Measurements from ENCODE around the gene DOK7. TPM values are rescaled to one million over a fixed set of nuclear protein-coding genes. Genes with fewer than 3 reads are reported as not detected.

Gene DOK7
- total and polyA plus RNA-seq, 4 donors = 0.13 to 0.84 (median 0.46) TPM

DNA sequence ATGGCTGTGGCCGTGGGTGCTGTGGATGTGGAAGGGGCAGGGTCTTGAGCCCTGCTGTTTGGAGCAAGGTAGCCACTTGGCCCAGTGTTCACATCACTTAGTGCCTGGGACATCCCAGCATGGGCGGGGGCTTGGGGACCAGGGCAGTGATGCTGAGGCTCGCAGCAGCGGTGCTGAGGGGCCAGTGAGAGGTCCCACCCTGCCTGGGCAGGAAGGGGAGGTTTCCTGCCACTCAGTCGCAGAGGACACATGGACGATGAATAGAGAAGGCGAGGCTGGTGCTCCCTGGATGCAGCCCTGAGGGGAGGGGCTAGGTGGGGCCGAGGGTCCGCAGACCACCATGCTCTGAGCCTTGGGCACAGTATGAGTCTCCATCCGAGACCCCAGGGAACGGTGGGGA is 25.7 kb downstream of the DOK7 start:
- no peak for DNase-seq (ENCODE audit: low spot score)
- no peaks in the 10 kb centered on the region for H3K4me1 ChIP-seq (ENCODE audit: control insufficient read depth in 4 of 4, insufficient read depth in 4 of 4, low read length in 3 of 4)
- H3K36me3 ChIP-seq (ENCODE audit: control insufficient read depth in 4 of 4, insufficient read depth in 3 of 4, low read depth in 1 of 4, low read length in 3 of 4) = no peaks in the 10 kb centered on the region
- H3K9ac ChIP-seq (ENCODE audit: low read depth in 1 of 2, low read length in 2 of 2) = no peak overlapping the region
- no peak overlapping the region for H3K4me3 ChIP-seq (ENCODE audit: low read depth in 1 of 3, low read length in 3 of 3)
- no peaks in the 10 kb centered on the region for H3K27me3 ChIP-seq (ENCODE audit: control insufficient read depth in 4 of 4, insufficient read depth in 4 of 4, low read length in 3 of 4)
- H3K9me3 ChIP-seq (ENCODE audit: control insufficient read depth in 4 of 4, low read length in 3 of 4) = no peaks in the 10 kb centered on the region
- WGBS = 64% methylated on average over 11 of the region's 11 CpGs
- no peak overlapping the region for H3K27ac ChIP-seq (ENCODE audit: low read depth in 1 of 2, low read length in 2 of 2)
- TF ChIP-seq NR2F2 (IDR thresholded peaks at IDR 0.05) (no peak), SP1 (IDR thresholded peaks at IDR 0.05) (no peak), FOXA2 (IDR thresholded peaks at IDR 0.05) (no peak), FOXA1 (IDR thresholded peaks at IDR 0.05) (no peak), EGR1 (IDR thresholded peaks at IDR 0.05; ENCODE audit: low read depth in 2 of 2) (no peak), TAF1 (conservative IDR thresholded peaks at IDR 0.05) (no peak), HNF4G (IDR thresholded peaks at IDR 0.05) (no peak), JUND (IDR thresholded peaks at IDR 0.05) (no peak), GABPA (IDR thresholded peaks at IDR 0.05 in 1 of 2, conservative IDR thresholded peaks at IDR 0.05 in 1 of 2) (no peak), RXRA (IDR thresholded peaks at IDR 0.05) (no peak), RAD21 (IDR thresholded peaks at IDR 0.05) (no peak), YY1 (IDR thresholded peaks at IDR 0.05) (no peak), HNF4A (conservative IDR thresholded peaks at IDR 0.05) (no peak)
- TF ChIP-seq, protein P1, sequence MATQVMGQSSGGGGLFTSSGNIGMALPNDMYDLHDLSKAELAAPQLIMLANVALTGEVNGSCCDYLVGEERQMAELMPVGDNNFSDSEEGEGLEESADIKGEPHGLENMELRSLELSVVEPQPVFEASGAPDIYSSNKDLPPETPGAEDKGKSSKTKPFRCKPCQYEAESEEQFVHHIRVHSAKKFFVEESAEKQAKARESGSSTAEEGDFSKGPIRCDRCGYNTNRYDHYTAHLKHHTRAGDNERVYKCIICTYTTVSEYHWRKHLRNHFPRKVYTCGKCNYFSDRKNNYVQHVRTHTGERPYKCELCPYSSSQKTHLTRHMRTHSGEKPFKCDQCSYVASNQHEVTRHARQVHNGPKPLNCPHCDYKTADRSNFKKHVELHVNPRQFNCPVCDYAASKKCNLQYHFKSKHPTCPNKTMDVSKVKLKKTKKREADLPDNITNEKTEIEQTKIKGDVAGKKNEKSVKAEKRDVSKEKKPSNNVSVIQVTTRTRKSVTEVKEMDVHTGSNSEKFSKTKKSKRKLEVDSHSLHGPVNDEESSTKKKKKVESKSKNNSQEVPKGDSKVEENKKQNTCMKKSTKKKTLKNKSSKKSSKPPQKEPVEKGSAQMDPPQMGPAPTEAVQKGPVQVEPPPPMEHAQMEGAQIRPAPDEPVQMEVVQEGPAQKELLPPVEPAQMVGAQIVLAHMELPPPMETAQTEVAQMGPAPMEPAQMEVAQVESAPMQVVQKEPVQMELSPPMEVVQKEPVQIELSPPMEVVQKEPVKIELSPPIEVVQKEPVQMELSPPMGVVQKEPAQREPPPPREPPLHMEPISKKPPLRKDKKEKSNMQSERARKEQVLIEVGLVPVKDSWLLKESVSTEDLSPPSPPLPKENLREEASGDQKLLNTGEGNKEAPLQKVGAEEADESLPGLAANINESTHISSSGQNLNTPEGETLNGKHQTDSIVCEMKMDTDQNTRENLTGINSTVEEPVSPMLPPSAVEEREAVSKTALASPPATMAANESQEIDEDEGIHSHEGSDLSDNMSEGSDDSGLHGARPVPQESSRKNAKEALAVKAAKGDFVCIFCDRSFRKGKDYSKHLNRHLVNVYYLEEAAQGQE (IDR thresholded peaks at IDR 0.05) = no peak
- TF ChIP-seq, protein P2, sequence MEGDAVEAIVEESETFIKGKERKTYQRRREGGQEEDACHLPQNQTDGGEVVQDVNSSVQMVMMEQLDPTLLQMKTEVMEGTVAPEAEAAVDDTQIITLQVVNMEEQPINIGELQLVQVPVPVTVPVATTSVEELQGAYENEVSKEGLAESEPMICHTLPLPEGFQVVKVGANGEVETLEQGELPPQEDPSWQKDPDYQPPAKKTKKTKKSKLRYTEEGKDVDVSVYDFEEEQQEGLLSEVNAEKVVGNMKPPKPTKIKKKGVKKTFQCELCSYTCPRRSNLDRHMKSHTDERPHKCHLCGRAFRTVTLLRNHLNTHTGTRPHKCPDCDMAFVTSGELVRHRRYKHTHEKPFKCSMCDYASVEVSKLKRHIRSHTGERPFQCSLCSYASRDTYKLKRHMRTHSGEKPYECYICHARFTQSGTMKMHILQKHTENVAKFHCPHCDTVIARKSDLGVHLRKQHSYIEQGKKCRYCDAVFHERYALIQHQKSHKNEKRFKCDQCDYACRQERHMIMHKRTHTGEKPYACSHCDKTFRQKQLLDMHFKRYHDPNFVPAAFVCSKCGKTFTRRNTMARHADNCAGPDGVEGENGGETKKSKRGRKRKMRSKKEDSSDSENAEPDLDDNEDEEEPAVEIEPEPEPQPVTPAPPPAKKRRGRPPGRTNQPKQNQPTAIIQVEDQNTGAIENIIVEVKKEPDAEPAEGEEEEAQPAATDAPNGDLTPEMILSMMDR (IDR thresholded peaks at IDR 0.05; ENCODE audit: low read depth, low read length, missing input control) = no peak
- TF ChIP-seq, protein P3, sequence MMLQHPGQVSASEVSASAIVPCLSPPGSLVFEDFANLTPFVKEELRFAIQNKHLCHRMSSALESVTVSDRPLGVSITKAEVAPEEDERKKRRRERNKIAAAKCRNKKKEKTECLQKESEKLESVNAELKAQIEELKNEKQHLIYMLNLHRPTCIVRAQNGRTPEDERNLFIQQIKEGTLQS (IDR thresholded peaks at IDR 0.05) = no peak
- TF ChIP-seq, protein P4, sequence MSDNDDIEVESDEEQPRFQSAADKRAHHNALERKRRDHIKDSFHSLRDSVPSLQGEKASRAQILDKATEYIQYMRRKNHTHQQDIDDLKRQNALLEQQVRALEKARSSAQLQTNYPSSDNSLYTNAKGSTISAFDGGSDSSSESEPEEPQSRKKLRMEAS (IDR thresholded peaks at IDR 0.05) = no peak
- TF ChIP-seq, protein P5, sequence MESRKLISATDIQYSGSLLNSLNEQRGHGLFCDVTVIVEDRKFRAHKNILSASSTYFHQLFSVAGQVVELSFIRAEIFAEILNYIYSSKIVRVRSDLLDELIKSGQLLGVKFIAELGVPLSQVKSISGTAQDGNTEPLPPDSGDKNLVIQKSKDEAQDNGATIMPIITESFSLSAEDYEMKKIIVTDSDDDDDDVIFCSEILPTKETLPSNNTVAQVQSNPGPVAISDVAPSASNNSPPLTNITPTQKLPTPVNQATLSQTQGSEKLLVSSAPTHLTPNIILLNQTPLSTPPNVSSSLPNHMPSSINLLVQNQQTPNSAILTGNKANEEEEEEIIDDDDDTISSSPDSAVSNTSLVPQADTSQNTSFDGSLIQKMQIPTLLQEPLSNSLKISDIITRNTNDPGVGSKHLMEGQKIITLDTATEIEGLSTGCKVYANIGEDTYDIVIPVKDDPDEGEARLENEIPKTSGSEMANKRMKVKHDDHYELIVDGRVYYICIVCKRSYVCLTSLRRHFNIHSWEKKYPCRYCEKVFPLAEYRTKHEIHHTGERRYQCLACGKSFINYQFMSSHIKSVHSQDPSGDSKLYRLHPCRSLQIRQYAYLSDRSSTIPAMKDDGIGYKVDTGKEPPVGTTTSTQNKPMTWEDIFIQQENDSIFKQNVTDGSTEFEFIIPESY (IDR thresholded peaks at IDR 0.05) = no peak
